ENCODE data around the gene ARHGAP6. TPM values are rescaled to one million over a fixed set of nuclear protein-coding genes. Genes with fewer than 3 reads are reported as not detected.

The ARHGAP6 gene
- total RNA-seq, 1 experiment from 2014 or later: not detected

DNA sequence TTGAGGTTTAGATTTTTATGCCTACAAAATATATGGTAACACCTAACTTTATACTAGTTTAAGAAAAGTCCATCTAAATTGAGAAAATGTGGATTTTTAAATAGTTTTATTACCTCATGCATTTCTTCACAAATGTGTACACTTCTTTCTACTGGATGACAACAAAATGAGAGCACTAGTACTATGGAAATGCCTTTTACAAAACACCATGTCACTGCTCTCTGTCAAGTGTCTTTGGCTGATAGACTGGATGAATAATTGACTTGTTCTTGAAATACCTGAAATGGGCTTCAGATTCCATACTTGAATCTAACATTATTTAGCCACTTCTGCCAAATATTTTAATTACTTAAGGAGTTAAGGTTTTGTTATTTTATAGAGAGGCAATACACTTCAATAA lies 323.0 kb downstream of the ARHGAP6 start:
- Histone ChIP-seq H4K20me1 (ENCODE audit: insufficient read depth, low read depth, low read length) (no peaks in the 10 kb centered on the region), H3K4me1 (ENCODE audit: low read length) (no peaks in the 10 kb centered on the region), H3K9ac (ENCODE audit: low read length) (no peak overlapping the region), H3K79me2 (ENCODE audit: low read length) (no peaks in the 10 kb centered on the region), H3K27ac (ENCODE audit: low read length) (no peak overlapping the region), H2AFZ (ENCODE audit: low read length) (no peak overlapping the region), H3K4me2 (ENCODE audit: low read depth, low read length, poor library complexity, severe bottlenecking) (no peak overlapping the region), H3K27me3 (ENCODE audit: low read length) (no peaks in the 10 kb centered on the region), H3K36me3 (ENCODE audit: insufficient read depth, low read length) (no peaks in the 10 kb centered on the region), H3K4me3 (ENCODE audit: low read length) (no peak overlapping the region), H3K9me2 (replicated peaks; ENCODE audit: insufficient read depth, low read length) (no peaks in the 10 kb centered on the region), H3K9me3 (ENCODE audit: low read length) (no peaks in the 10 kb centered on the region)
- DNase-seq: no peak

GRCh38 chrX:11341274-11342201 lies 324.2 kb downstream of the ARHGAP6 start:
- Histone ChIP-seq H3K4me3 (ENCODE audit: low read length) (no peak overlapping the region), H3K9me3 (ENCODE audit: low read length) (no peaks in the 10 kb centered on the region), H3K27me3 (ENCODE audit: low read length) (no peaks in the 10 kb centered on the region), H3K4me1 (ENCODE audit: low read length) (no peaks in the 10 kb centered on the region), H3K4me2 (ENCODE audit: low read depth, low read length, poor library complexity, severe bottlenecking) (no peak overlapping the region), H3K79me2 (ENCODE audit: low read length) (no peaks in the 10 kb centered on the region), H3K36me3 (ENCODE audit: insufficient read depth, low read length) (no peaks in the 10 kb centered on the region), H3K27ac (ENCODE audit: low read length) (no peak overlapping the region), H3K9ac (ENCODE audit: low read length) (no peak overlapping the region), H4K20me1 (ENCODE audit: insufficient read depth, low read depth, low read length) (no peaks in the 10 kb centered on the region), H2AFZ (ENCODE audit: low read length) (no peak overlapping the region), H3K9me2 (replicated peaks; ENCODE audit: insufficient read depth, low read length) (no peaks in the 10 kb centered on the region)
- no peak for DNase-seq

DNA sequence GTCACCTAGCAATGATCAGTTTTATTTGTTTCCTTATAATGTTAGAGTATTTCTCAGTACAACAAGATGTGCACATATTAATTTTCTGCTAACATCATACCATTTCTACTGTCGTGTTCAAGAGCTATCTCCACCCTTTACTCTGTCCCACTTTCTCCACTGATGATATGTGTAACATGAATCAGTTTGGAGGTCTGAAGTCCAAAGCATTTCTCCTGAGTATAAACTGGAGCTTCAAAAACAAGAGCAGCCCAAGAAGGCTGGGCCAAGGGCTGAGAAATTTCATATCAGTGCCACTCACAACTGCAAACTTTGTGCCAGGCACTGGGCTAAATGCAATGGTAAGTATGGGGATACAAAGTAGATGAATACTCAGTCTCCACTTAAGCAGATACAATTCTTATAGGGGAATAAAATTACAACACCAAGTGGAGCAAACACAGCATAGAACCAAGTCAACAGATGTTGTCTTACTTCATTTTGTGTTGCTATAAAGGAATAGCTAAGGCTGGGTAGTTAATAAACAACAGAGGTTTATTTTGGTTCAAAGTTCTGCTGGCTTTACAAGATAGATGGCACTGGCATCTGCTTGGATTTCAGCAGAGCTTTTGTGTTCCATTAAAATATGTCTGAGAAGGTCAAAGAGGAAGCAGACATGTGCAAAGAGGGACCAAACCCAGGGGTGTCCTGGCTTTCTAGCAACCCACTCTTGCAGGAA lies 328.3 kb downstream of the ARHGAP6 start:
- no peak overlapping the region for H3K27ac ChIP-seq (ENCODE audit: low read length)
- H4K20me1 ChIP-seq (ENCODE audit: insufficient read depth, low read depth, low read length): no peaks in the 10 kb centered on the region
- H3K27me3 ChIP-seq (ENCODE audit: low read length): no peaks in the 10 kb centered on the region
- no peaks in the 10 kb centered on the region for H3K4me1 ChIP-seq (ENCODE audit: low read length)
- no peaks in the 10 kb centered on the region for H3K79me2 ChIP-seq (ENCODE audit: low read length)
- no peak overlapping the region for H3K4me2 ChIP-seq (ENCODE audit: low read depth, low read length, poor library complexity, severe bottlenecking)
- DNase-seq: no peak
- no peaks in the 10 kb centered on the region for H3K9me2 ChIP-seq (replicated peaks; ENCODE audit: insufficient read depth, low read length)
- no peak overlapping the region for H2AFZ ChIP-seq (ENCODE audit: low read length)
- no peaks in the 10 kb centered on the region for H3K9me3 ChIP-seq (ENCODE audit: low read length)
- H3K9ac ChIP-seq (ENCODE audit: low read length): no peak overlapping the region
- no peak overlapping the region for H3K4me3 ChIP-seq (ENCODE audit: low read length)
- no peaks in the 10 kb centered on the region for H3K36me3 ChIP-seq (ENCODE audit: insufficient read depth, low read length)

DNA sequence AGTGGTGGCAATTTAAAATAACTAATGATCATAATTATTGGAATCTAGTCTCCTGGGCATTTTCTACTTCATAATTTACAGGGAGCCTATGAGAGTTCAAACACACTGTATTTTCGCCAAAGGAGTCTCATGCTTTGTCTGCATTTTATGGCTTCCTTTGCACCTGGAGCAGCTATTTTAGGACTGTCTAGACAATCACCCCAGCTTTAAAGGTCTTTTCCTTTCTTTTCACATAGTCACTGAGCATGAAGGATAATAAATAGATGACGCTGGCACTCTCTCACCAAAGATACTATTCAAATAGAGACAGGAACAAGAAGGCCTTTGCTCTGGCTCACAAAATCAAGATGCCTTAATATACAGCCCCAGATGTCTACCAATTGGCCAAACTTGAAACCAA lies 329.5 kb downstream of the ARHGAP6 start:
- Histone ChIP-seq H3K4me3 (ENCODE audit: low read length) (no peak overlapping the region), H3K4me1 (ENCODE audit: low read length) (no peaks in the 10 kb centered on the region), H3K4me2 (ENCODE audit: low read depth, low read length, poor library complexity, severe bottlenecking) (no peak overlapping the region)

DNA sequence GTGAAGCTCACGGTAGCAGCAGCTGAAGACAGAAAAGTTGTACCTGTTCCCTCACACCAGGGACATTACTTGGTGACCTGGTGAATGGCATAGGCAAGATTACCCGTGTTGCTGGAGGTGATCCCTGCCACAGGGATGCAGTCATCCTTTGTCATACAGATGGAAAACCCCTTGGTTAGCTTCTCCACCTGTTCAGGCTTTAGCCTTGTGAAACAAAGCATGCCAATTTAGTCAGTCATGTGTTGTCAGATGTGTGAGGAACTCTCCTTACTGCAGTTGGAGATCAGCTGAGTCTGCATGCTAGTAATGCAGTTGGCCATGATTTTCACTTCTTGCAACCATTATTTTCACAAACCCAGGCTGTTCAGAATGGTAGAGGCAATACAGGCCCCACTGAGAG lies 331.6 kb downstream of the ARHGAP6 start:
- no peak overlapping the region for H3K27ac ChIP-seq (ENCODE audit: low read length)
- no peaks in the 10 kb centered on the region for H3K36me3 ChIP-seq (ENCODE audit: insufficient read depth, low read length)
- DNase-seq: no peak
- no peak overlapping the region for H3K4me3 ChIP-seq (ENCODE audit: low read length)
- H4K20me1 ChIP-seq (ENCODE audit: insufficient read depth, low read depth, low read length): no peaks in the 10 kb centered on the region
- no peaks in the 10 kb centered on the region for H3K79me2 ChIP-seq (ENCODE audit: low read length)
- H3K4me2 ChIP-seq (ENCODE audit: low read depth, low read length, poor library complexity, severe bottlenecking): no peak overlapping the region
- H3K27me3 ChIP-seq (ENCODE audit: low read length): no peaks in the 10 kb centered on the region
- H3K9me2 ChIP-seq (replicated peaks; ENCODE audit: insufficient read depth, low read length): no peaks in the 10 kb centered on the region
- H3K4me1 ChIP-seq (ENCODE audit: low read length): no peaks in the 10 kb centered on the region
- H3K9me3 ChIP-seq (ENCODE audit: low read length): no peaks in the 10 kb centered on the region
- H3K9ac ChIP-seq (ENCODE audit: low read length): no peak overlapping the region
- H2AFZ ChIP-seq (ENCODE audit: low read length): no peak overlapping the region

More for the DNA sequence above, 329.5 kb downstream of the ARHGAP6 start:
- H3K27ac ChIP-seq (ENCODE audit: low read length): no peak overlapping the region
- no peak for DNase-seq
- H3K9me3 ChIP-seq (ENCODE audit: low read length): no peaks in the 10 kb centered on the region
- no peaks in the 10 kb centered on the region for H4K20me1 ChIP-seq (ENCODE audit: insufficient read depth, low read depth, low read length)
- H3K9ac ChIP-seq (ENCODE audit: low read length): no peak overlapping the region
- H2AFZ ChIP-seq (ENCODE audit: low read length): no peak overlapping the region
- no peaks in the 10 kb centered on the region for H3K27me3 ChIP-seq (ENCODE audit: low read length)
- no peaks in the 10 kb centered on the region for H3K79me2 ChIP-seq (ENCODE audit: low read length)
- no peaks in the 10 kb centered on the region for H3K9me2 ChIP-seq (replicated peaks; ENCODE audit: insufficient read depth, low read length)
- H3K36me3 ChIP-seq (ENCODE audit: insufficient read depth, low read length): no peaks in the 10 kb centered on the region

DNA sequence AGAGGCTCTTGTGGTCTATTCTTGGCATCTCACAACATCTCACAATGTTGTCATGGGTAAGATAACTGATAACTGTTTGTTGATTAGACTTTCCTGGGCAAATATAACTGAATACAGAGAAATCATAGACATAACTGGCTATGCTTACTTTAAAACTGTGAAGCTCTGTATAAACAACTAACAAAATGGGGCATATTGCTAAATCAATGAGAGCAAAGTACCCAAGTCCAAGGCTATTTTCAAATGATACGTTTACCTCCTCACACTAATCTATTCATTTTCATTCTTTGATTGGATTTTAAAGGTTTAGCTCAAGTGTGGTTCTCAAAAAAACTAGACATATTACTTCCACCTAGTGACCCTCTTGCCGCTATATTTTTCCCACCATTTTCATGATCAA lies 333.9 kb downstream of the ARHGAP6 start:
- H3K27ac ChIP-seq (ENCODE audit: low read length): no peak overlapping the region
- H3K79me2 ChIP-seq (ENCODE audit: low read length): no peaks in the 10 kb centered on the region
- H3K9me3 ChIP-seq (ENCODE audit: low read length): no peaks in the 10 kb centered on the region
- no peaks in the 10 kb centered on the region for H3K9me2 ChIP-seq (replicated peaks; ENCODE audit: insufficient read depth, low read length)
- H2AFZ ChIP-seq (ENCODE audit: low read length): no peak overlapping the region
- H3K4me1 ChIP-seq (ENCODE audit: low read length): no peaks in the 10 kb centered on the region
- no peak for DNase-seq
- H4K20me1 ChIP-seq (ENCODE audit: insufficient read depth, low read depth, low read length): no peaks in the 10 kb centered on the region
- no peak overlapping the region for H3K4me2 ChIP-seq (ENCODE audit: low read depth, low read length, poor library complexity, severe bottlenecking)
- no peak overlapping the region for H3K4me3 ChIP-seq (ENCODE audit: low read length)
- H3K9ac ChIP-seq (ENCODE audit: low read length): no peak overlapping the region
- H3K27me3 ChIP-seq (ENCODE audit: low read length): no peaks in the 10 kb centered on the region
- no peaks in the 10 kb centered on the region for H3K36me3 ChIP-seq (ENCODE audit: insufficient read depth, low read length)

DNA sequence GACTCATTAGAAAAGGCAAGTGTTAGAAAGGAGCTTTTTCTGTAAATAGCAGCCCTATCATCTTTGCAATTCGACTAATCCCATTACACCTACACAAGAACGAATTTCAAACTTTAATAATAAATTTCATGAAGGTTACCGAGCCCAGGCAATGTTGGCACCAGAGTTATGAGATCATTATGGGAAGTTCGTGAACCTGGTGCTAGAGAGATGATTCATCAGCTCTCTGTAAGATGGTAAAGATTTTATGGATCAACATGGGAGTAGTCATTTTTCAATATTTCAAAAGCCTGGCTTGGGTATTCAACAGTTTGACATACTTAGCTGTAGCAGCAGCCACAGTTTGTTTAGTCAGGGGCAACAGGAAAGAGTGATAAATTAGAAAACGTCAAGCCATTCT lies 336.7 kb downstream of the ARHGAP6 start:
- H3K27me3 ChIP-seq (ENCODE audit: low read length): no peaks in the 10 kb centered on the region
- H4K20me1 ChIP-seq (ENCODE audit: insufficient read depth, low read depth, low read length): no peaks in the 10 kb centered on the region
- no peak overlapping the region for H3K9ac ChIP-seq (ENCODE audit: low read length)
- H3K4me1 ChIP-seq (ENCODE audit: low read length): no peaks in the 10 kb centered on the region
- H3K4me2 ChIP-seq (ENCODE audit: low read depth, low read length, poor library complexity, severe bottlenecking): no peak overlapping the region
- no peaks in the 10 kb centered on the region for H3K9me2 ChIP-seq (replicated peaks; ENCODE audit: insufficient read depth, low read length)
- H3K4me3 ChIP-seq (ENCODE audit: low read length): no peak overlapping the region
- H3K27ac ChIP-seq (ENCODE audit: low read length): no peak overlapping the region
- H3K9me3 ChIP-seq (ENCODE audit: low read length): no peaks in the 10 kb centered on the region
- H2AFZ ChIP-seq (ENCODE audit: low read length): no peak overlapping the region
- H3K79me2 ChIP-seq (ENCODE audit: low read length): no peaks in the 10 kb centered on the region
- DNase-seq: no peak
- H3K36me3 ChIP-seq (ENCODE audit: insufficient read depth, low read length): no peaks in the 10 kb centered on the region

GRCh38 chrX:11328134-11328533 lies 337.6 kb downstream of the ARHGAP6 start:
- no peak overlapping the region for H3K27ac ChIP-seq (ENCODE audit: low read length)
- H3K9me3 ChIP-seq (ENCODE audit: low read length): no peaks in the 10 kb centered on the region
- H3K9ac ChIP-seq (ENCODE audit: low read length): no peak overlapping the region
- no peaks in the 10 kb centered on the region for H3K36me3 ChIP-seq (ENCODE audit: insufficient read depth, low read length)
- DNase-seq: no peak
- H3K79me2 ChIP-seq (ENCODE audit: low read length): no peaks in the 10 kb centered on the region
- H4K20me1 ChIP-seq (ENCODE audit: insufficient read depth, low read depth, low read length): no peaks in the 10 kb centered on the region
- H3K4me2 ChIP-seq (ENCODE audit: low read depth, low read length, poor library complexity, severe bottlenecking): no peak overlapping the region
- H3K27me3 ChIP-seq (ENCODE audit: low read length): no peaks in the 10 kb centered on the region
- no peaks in the 10 kb centered on the region for H3K9me2 ChIP-seq (replicated peaks; ENCODE audit: insufficient read depth, low read length)
- H3K4me1 ChIP-seq (ENCODE audit: low read length): no peaks in the 10 kb centered on the region
- H2AFZ ChIP-seq (ENCODE audit: low read length): no peak overlapping the region
- H3K4me3 ChIP-seq (ENCODE audit: low read length): no peak overlapping the region

All from Karpas-422 (cell line).